ENCODE data around the gene BTBD9.

- TF ChIP-seq CTCF (IDR thresholded peaks at IDR 0.05) (no peak), POLR2A (IDR thresholded peaks at IDR 0.05) (no peak)
Observed at GRCh38 chr6:38479331-38479730, 160.4 kb downstream of the BTBD9 start.
